K562 (cell line): Measurements from ENCODE around the gene CACNA2D2. TPM values are rescaled to one million over a fixed set of nuclear protein-coding genes. Genes with fewer than 3 reads are reported as not detected.
A peak's percentile ranks its signal among the peaks of the same experiment; 100 is the strongest.

Source experiments
- ATAC-seq: fragments of 200-7000 bp; cut with Tn5 transposase; 3 replicates; pipeline ENCODE4 v1.9.1; 2020; ENCODE audit warnings: moderate library complexity
- BruUV-seq: library from RNA; stranded (reverse); fragments of 400-500 nt; replicated peaks from 2 replicates; lab custom pipeline; 2021; lab: Mats Ljungman, UMichigan
- CTCF ChIA-PET: fragments of 300-600 bp; formaldehyde crosslinking; extraction: SDS; loops from one replicate; lab custom pipeline; 2021; ENCODE audit warnings: low intra/inter-chr PET ratio; lab: Yijun Ruan, JAX
- POLR2A ChIA-PET: fragments of 300-600, 350-650 bp; sonication (Branson Sonifier 250); formaldehyde crosslinking; extraction: SDS; loops from one replicate; lab custom pipeline; 2021; ENCODE audit warnings: antibody characterized with exemption, inconsistent platforms; lab: Yijun Ruan, JAX
- DNase-seq, 4 experiments: peaks; one replicate each; pipeline versions ENCODE4 v3.0.0 to v3.0.0-alpha.2; 2011 to 2018; ENCODE audit warnings: low spot score in 3 of 4, mixed read lengths in 3 of 4; ENCODE audit errors: extremely low read depth in 1 of 4
- FAIRE-seq: peaks from 2 replicates; lab custom pipeline; 2011; peaks lifted over from hg19 to GRCh38; lab: Jason Lieb, UNC
- H2AFZ ChIP-seq: 2 replicates; pipeline ENCODE4 v1.6.0; 2011; ENCODE audit warnings: low read depth, low read length, control low read depth, inconsistent platforms
- H3K27ac ChIP-seq: fragments of 200-600 bp; 3 replicates; pipeline ENCODE4 v1.8.0; 2011; ENCODE audit warnings: low read depth, mild to moderate bottlenecking, control low read depth, inconsistent platforms, low read length, moderate library complexity, mixed read lengths; ENCODE audit errors: extremely low read depth
- H3K27me3 ChIP-seq, 2 experiments: fragments of 300-600 bp in 1 of 2; 2 replicates in 1 of 2; 3 replicates in 1 of 2; pipeline versions ENCODE4 v1.6.0 to v1.8.0; 2011; ENCODE audit warnings: inconsistent platforms in 2 of 2, low read length in 2 of 2, mild to moderate bottlenecking in 1 of 2, mixed read lengths in 1 of 2, moderate library complexity in 1 of 2; ENCODE audit not compliant: control insufficient read depth in 2 of 2, insufficient read depth in 2 of 2
- H3K36me3 ChIP-seq: fragments of 300-600 bp; 3 replicates; pipeline ENCODE4 v1.8.0; 2011; ENCODE audit warnings: mild to moderate bottlenecking, low read length, inconsistent platforms; ENCODE audit not compliant: control insufficient read depth, insufficient read depth
- H3K4me1 ChIP-seq, 2 experiments: fragments of 200-600 bp in 1 of 2; replicated peaks in 1 of 2; 2 replicates in 1 of 2; 3 replicates in 1 of 2; pipeline versions ENCODE4 v1.5.1 to v1.8.0; 2011; ENCODE audit warnings: inconsistent platforms in 2 of 2, low read length in 2 of 2, mild to moderate bottlenecking in 1 of 2, mixed read lengths in 1 of 2, moderate library complexity in 1 of 2; ENCODE audit not compliant: control insufficient read depth in 2 of 2, insufficient read depth in 2 of 2
- H3K4me2 ChIP-seq: 2 replicates; pipeline ENCODE4 v1.6.1; 2011; ENCODE audit warnings: low read length, control low read depth, inconsistent platforms, mixed read lengths; ENCODE audit not compliant: insufficient read depth
- H3K4me3 ChIP-seq: fragments of 200-600 bp; sonication (generic), shearing (Covaris generic); 2 replicates; pipeline ENCODE4 v1.5.1; 2016; ENCODE audit warnings: control low read depth, inconsistent platforms
- H3K79me2 ChIP-seq: fragments of 200-600 bp; 3 replicates; pipeline ENCODE4 v1.8.0; 2011; ENCODE audit warnings: low read length, inconsistent platforms; ENCODE audit not compliant: control insufficient read depth, insufficient read depth
- H3K9ac ChIP-seq, 2 experiments: 2 replicates each; pipeline versions ENCODE4 v1.6.0 to v1.6.1; 2011; ENCODE audit warnings: low read depth in 2 of 2, low read length in 2 of 2, control low read depth in 1 of 2, inconsistent platforms in 1 of 2, mild to moderate bottlenecking in 1 of 2, mixed read lengths in 1 of 2; ENCODE audit not compliant: insufficient read depth in 1 of 2
- H3K9me1 ChIP-seq: one replicate; pipeline ENCODE4 v1.6.0; 2011; ENCODE audit warnings: inconsistent platforms, mild to moderate bottlenecking, low read length, moderate library complexity; ENCODE audit not compliant: control insufficient read depth, insufficient read depth
- H3K9me3 ChIP-seq: replicated peaks from 2 replicates; pipeline ENCODE4 v1.5.1; 2011; ENCODE audit warnings: low read depth, low read length, inconsistent platforms; ENCODE audit not compliant: control insufficient read depth, insufficient read depth
- H4K20me1 ChIP-seq: replicated peaks from 2 replicates; pipeline ENCODE4 v1.6.1; 2011; ENCODE audit warnings: low read length, inconsistent platforms, mixed read lengths; ENCODE audit not compliant: control insufficient read depth, insufficient read depth
- CREBBP ChIP-seq: IDR thresholded peaks from one replicate; pipeline ENCODE4 v1.6.1; 2012; ENCODE audit warnings: low read depth, mild to moderate bottlenecking, control low read depth, inconsistent platforms, low read length
- CREM ChIP-seq: IDR thresholded peaks from 2 replicates; pipeline ENCODE4 v1.6.1; 2014; ENCODE audit warnings: antibody characterized with exemption, low read depth
- ERF ChIP-seq: fragments of 450-650 bp; formaldehyde crosslinking; IDR thresholded peaks from 2 replicates; pipeline ENCODE4 v1.4.0; 2020; ENCODE audit warnings: mild to moderate bottlenecking, mixed read lengths
- ESRRA ChIP-seq: fragments of 450-650 bp; IDR thresholded peaks from 2 replicates; pipeline ENCODE4 v1.6.1; 2014; ENCODE audit warnings: low read depth, mild to moderate bottlenecking, moderate library complexity, borderline replicate concordance
- TBP ChIP-seq: optimal IDR thresholded peaks from 2 replicates; pipeline ENCODE3; 2011; ENCODE audit warnings: low read depth, low read length, improper control_type of control experiment
- TEAD4 ChIP-seq, 2 experiments: sonication (generic) in 1 of 2; formaldehyde crosslinking in 1 of 2; IDR thresholded peaks; 2 replicates each; pipeline versions ENCODE4 v1.6.1 to v1.8.0; 2012 to 2022; ENCODE audit warnings: borderline replicate concordance in 1 of 2, inconsistent platforms in 1 of 2, low read length in 1 of 2, mild to moderate bottlenecking in 1 of 2, missing genetic modification reagents in 1 of 2
- U2AF2 ChIP-seq: fragments of 200-400 bp; formaldehyde crosslinking; optimal IDR thresholded peaks from 2 replicates; pipeline ENCODE3; 2017; ENCODE audit warnings: low read depth, mild to moderate bottlenecking, low read length
- ZNF354B ChIP-seq: fragments of 250-450 bp; sonication (Bioruptor Pico); IDR thresholded peaks from 2 replicates; pipeline ENCODE4 v1.4.0; 2020
- WGBS: fragments of 100-300 bp; shearing (Covaris generic); methylation state at CpG from one replicate; pipeline ENCODE4 v1.1.6; 2016; ENCODE audit warnings: low coverage, mixed read lengths; ENCODE audit not compliant: insufficient coverage; ENCODE audit errors: missing lambda C conversion rate; 5-methylcytosine and 5-hydroxymethylcytosine counted together
- in situ Hi-C: fragments of 300-500 bp; cut with MboI; formaldehyde crosslinking; loops from 4 replicates; pipeline ENCODE4 v1.15.0; 2018; ENCODE audit warnings: inconsistent platforms, mixed read lengths
- intact Hi-C: fragments of 100-400 bp; cut with micrococcal nuclease; formaldehyde crosslinking; loops from 2 replicates; pipeline ENCODE4 v1.14.2; 2022
- polyA plus RNA-seq, 8 experiments: library from polyadenylated mRNA; depleted of rRNA in 4 of 8; stranded (reverse) in 5 of 8; unstranded in 3 of 8; fragments of >200 nt; fragmentation: Nextera tagmentation in 2 of 8; fragmentation: Illumina TruSeq in 1 of 8; extraction: Ambion mirVana in 2 of 8; extraction: Trizol in 1 of 8; gene quantifications; 2 replicates each; pipeline versions ENCODE4 v1.2.1 to v1.2.3, GENCODE V29; 2011 to 2014; ENCODE audit warnings: inconsistent platforms in 1 of 8, missing spikeins in 1 of 8
- total RNA-seq, 7 experiments: library from RNA; depleted of rRNA in 6 of 7; stranded (reverse); fragments of >200 nt in 6 of 7; fragmentation: Illumina TruSeq in 2 of 7; extraction: Trizol in 2 of 7; gene quantifications; 2 replicates each; pipeline versions ENCODE4 v1.2.1 to v1.2.3, GENCODE V29; 2011 to 2021; ENCODE audit warnings: low replicate concordance in 1 of 7
- TF ChIP-seq, protein P1 (sequence below): fragments of 450-650 bp; IDR thresholded peaks from 2 replicates; pipeline ENCODE4 v1.7.1; 2018; ENCODE audit warnings: mild to moderate bottlenecking, low read depth; ENCODE audit not compliant: partially characterized antibody
- TF ChIP-seq, protein P2 (sequence below): fragments of 450-650 bp; IDR thresholded peaks from 2 replicates; pipeline ENCODE4 v1.6.1; 2014; ENCODE audit warnings: low read depth, mild to moderate bottlenecking, moderate library complexity, borderline replicate concordance

Gene CACNA2D2
- total and polyA plus RNA-seq, 9 of the 15 experiments (the other 6 are each of a cell fraction or from before 2014, with no cell fraction given): 0.11 to 0.58 (median 0.36) TPM; not detected in 2

- intact Hi-C loops: loop anchor here (5.0 kb wide), 1 partner anchor 253 kb away; the partner anchor contains the start of gene CISH
- TF ChIP-seq CREM: peak; percentile 96
- TF ChIP-seq TEAD4 (IDR thresholded peaks at IDR 0.05; ENCODE audit: low read length): no peak
- TF ChIP-seq TEAD4 (CRISPR knock-in tag; IDR thresholded peaks at IDR 0.05; ENCODE audit: borderline replicate concordance): no peak
- TF ChIP-seq TBP: peak; percentile 62
- TF ChIP-seq, protein P1, sequence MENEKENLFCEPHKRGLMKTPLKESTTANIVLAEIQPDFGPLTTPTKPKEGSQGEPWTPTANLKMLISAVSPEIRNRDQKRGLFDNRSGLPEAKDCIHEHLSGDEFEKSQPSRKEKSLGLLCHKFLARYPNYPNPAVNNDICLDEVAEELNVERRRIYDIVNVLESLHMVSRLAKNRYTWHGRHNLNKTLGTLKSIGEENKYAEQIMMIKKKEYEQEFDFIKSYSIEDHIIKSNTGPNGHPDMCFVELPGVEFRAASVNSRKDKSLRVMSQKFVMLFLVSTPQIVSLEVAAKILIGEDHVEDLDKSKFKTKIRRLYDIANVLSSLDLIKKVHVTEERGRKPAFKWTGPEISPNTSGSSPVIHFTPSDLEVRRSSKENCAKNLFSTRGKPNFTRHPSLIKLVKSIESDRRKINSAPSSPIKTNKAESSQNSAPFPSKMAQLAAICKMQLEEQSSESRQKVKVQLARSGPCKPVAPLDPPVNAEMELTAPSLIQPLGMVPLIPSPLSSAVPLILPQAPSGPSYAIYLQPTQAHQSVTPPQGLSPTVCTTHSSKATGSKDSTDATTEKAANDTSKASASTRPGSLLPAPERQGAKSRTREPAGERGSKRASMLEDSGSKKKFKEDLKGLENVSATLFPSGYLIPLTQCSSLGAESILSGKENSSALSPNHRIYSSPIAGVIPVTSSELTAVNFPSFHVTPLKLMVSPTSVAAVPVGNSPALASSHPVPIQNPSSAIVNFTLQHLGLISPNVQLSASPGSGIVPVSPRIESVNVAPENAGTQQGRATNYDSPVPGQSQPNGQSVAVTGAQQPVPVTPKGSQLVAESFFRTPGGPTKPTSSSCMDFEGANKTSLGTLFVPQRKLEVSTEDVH: no peak
- 0 out of 2 replicates have a peak, but pooled peaks have one; percentile 11 for TF ChIP-seq ERF (CRISPR knock-in tag)
- TF ChIP-seq U2AF2: no peak
- 0 out of 2 replicates have a peak, but pooled peaks have one; percentile 7 for TF ChIP-seq ZNF354B
- TF ChIP-seq ESRRA: peak; percentile 77; the same call in 1 of the 2 replicates
- TF ChIP-seq, protein P2, sequence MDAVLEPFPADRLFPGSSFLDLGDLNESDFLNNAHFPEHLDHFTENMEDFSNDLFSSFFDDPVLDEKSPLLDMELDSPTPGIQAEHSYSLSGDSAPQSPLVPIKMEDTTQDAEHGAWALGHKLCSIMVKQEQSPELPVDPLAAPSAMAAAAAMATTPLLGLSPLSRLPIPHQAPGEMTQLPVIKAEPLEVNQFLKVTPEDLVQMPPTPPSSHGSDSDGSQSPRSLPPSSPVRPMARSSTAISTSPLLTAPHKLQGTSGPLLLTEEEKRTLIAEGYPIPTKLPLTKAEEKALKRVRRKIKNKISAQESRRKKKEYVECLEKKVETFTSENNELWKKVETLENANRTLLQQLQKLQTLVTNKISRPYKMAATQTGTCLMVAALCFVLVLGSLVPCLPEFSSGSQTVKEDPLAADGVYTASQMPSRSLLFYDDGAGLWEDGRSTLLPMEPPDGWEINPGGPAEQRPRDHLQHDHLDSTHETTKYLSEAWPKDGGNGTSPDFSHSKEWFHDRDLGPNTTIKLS: peak; percentile 92
- no peak for TF ChIP-seq CREBBP
These were observed 144.3 kb downstream of the CACNA2D2 start, which contains the start of gene TMEM115 for GRCh38 chr3:50358911-50359759. Gene TMEM115 (minus strand): TSS chr3:50359521. CDS start chr3:50359063, 458 bp downstream.

More at GRCh38 chr3:50358911-50359759, 144.3 kb downstream of the CACNA2D2 start, which contains the start of gene TMEM115:
- peak; percentile 97 for ATAC-seq
- WGBS: 1% methylated on average over 28 of the region's 64 CpGs
- H3K4me3 ChIP-seq: peak within 1 kb of the TSS; percentile 62
- CTCF ChIA-PET: no interaction called here
- H4K20me1 ChIP-seq: peaks cover 31% of the 10 kb centered on the region; the same call in 1 of the 2 replicates
- POLR2A ChIA-PET: interaction anchor here (1.3 kb wide), 1 partner anchor 10 kb away, joined by 3 read pairs; no protein-coding TSS in a partner anchor
- H2AFZ ChIP-seq: peak within 1 kb of the TSS; percentile 97
- H3K36me3 ChIP-seq: peaks cover 30% of the 10 kb centered on the region; the same call in 2 of the 3 replicates
- BruUV-seq: TSS peak; percentile 64
- H3K4me1 ChIP-seq: peaks cover 29 to 39% of the 10 kb centered on the region in 2 experiments; a peak in 4 of 5 replicates
- peak within 1 kb of the TSS; percentile 95 for H3K4me2 ChIP-seq
- peak; percentile 88 to 96 (median 92) for DNase-seq
- in situ Hi-C loops: no loop called here
- FAIRE-seq: peak; percentile 100
- H3K9ac ChIP-seq: peak within 1 kb of the TSS; percentile 74 to 99
- H3K79me2 ChIP-seq: peaks cover 41% of the 10 kb centered on the region
- H3K27me3 ChIP-seq: no peaks in the 10 kb centered on the region
- H3K9me1 ChIP-seq: peaks cover 6% of the 10 kb centered on the region
- H3K9me3 ChIP-seq: no peaks in the 10 kb centered on the region
- H3K27ac ChIP-seq: peak within 1 kb of the TSS; percentile 78
